GM08714 (cell line): ENCODE data around the gene WDR37.
"Not testable (repeated sequence)": the region's sequence is repeated elsewhere in the genome, so short reads cannot be mapped to it uniquely, and the experiment has no call there.

Experiments used
- H3K4me3 ChIP-seq: fragments of 200-500 bp; sonication (Bioruptor generic); 2 replicates; pipeline ENCODE4 v1.5.1; 2014; ENCODE audit warnings: mild to moderate bottlenecking, low read length, inconsistent platforms
- ZNF274 ChIP-seq: IDR thresholded peaks from 2 replicates; pipeline ENCODE4 v1.6.1; 2012; ENCODE audit warnings: mild to moderate bottlenecking, low read depth, low read length

The WDR37 gene

DNA sequence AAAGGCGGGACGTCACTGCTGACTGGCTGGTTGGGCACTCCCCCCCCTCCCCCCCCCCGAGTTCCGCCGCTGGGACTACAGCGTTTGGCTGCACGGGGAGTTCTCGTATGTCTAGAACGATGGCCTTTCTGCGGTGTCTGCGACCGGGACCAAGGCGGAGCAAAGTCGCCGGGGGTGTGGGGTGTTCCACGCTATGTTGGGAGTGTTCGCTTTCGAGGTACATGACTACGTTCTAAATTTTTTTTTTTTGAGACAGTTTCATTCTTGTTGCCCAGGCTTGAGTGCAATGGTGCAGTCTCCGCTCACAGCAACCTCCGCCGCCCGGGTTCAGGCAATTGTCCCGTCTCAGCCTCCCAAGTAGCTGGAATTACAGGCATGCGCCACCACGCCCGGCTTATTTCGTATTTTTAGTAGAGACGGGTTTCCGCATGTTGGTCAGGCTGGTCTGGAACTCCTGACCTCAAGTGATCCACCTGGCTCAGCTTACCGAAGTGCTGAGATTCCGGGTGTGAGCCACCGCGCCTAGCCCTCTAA lies 6.7 kb upstream of the WDR37 start:
- no peak for TF ChIP-seq ZNF274

DNA sequence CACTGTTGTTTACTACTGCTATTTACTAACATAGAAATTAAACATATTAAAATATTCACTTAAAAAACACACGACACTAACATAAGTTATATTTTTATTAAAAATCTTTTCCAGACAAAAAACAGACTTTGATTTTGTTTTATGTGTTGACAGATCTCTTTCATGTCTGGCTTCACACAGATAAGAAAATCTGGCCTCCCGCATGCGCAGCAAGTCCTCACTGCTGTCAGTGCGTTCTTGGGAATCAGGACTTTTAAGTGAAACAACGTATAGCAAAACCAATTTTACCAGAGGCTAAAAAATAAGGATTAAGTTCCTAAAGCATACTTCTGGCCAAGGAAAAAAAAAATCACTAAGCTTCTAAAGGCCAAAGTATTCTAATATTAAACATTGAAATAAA lies 6.0 kb upstream of the WDR37 start:
- peak overlapping the region; percentile 94 for H3K4me3 ChIP-seq
- TF ChIP-seq ZNF274 = no peak

More for the DNA sequence above, 6.7 kb upstream of the WDR37 start:
- H3K4me3 ChIP-seq = peak overlapping the region; percentile 94

DNA sequence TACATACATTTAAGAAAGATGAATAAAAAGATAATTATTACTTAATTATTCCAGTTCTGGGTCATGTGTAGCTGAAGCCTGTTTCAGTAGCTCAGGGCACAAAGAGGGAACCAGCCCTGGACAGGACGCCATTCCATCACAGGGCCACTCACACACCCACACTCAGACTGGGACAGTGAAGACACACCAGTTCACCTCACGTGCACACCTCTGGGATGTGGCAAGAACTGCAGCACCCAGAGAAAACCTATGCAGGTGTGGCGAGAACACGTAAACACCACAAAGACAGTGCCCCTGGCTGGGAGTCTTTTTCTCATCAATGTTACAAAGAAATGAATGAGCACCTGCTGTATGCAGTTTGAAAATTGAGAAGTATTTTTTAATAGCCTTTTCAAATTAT lies 5.6 kb upstream of the WDR37 start:
- peak overlapping the region; percentile 94 for H3K4me3 ChIP-seq
- no peak for TF ChIP-seq ZNF274

DNA sequence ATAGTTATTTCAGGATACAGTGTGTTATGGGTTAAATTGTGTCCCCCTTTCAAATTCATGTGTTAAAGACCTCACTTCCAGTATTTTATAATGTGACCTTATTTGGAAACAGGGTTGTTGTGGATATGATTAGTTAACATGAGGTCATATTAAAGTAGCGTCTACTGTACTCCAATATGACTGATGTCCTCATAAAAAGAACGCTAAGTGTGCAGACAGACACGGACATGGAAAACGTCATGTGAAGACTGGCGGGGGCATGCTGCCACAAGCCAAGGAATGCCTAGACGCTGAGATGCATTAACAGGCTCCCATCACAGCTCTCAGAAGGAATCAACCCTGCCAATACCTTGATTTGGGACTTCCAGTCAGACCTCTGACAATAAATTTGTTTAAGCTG lies 1.5 kb upstream of the WDR37 start:
- peak overlapping the region; percentile 76 for H3K4me3 ChIP-seq
- no peak for TF ChIP-seq ZNF274

DNA sequence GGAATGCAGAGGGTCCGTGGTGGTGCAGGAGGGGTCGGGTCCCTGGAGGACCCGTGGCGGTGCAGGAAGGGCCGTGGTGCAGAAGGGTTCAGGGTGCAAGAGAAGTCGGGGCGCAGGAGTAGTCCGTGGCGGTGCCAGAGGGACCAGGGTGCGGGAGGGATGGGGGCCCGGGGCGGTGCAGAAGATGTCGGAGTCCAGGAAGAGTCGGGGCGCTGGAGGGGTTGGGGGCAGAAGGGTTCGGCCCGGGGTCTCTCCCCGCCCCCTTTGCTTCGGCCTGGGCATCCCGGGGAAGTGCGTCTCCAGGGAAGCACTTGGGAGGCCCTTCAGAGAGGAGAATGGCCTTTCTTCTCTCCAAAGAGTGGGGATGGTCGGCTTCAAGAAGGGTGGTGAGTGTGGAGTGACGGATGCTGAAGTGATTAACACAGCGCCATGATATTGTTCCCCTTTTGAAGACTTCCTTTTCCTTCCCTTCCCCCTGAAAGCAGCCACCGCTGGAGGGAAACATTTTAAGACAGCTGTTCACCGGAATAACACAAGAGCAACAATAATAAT lies 997 bp downstream of the WDR37 start:
- TF ChIP-seq ZNF274 = no peak
- H3K4me3 ChIP-seq = peak overlapping the region; percentile 76

DNA sequence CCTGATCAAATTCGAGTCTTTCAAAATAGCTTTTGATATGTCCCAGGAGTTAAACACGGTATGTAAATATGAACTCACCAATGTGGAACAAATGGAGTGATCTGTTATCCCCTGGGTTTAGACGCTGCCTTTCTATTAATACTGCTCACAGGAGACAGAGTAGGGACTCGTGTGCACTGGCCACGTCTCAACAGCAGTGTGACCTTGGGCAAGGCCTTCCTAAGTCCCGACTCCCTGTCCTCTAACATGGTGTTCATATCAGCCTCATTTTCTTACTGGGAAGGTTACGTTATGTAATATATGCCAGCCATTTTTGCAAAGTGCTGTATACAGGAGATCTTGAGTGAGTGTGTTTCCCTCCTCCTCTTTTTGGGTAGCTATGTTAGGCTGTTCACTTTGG lies 1.8 kb downstream of the WDR37 start:
- no peak for TF ChIP-seq ZNF274
- H3K4me3 ChIP-seq = peak overlapping the region; percentile 76

DNA sequence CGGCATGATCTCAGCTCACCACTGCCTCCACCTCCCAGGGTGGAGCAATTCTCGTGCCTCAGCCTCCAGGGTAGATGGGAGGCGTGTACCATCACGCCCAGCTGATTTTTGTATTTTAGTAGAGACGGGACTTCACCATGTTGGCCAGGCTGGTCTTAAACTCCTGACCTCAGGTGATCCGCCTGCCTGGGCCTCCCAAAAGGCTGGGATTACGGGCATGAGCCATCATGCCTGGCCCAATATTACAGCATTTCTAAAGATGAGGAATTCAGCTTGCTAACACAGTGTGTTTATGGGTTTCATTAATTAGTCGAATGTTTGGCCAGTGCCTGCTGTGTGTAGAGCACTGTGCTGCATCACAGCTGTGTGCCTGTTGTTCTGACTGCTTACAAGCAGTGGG lies 3.7 kb downstream of the WDR37 start:
- TF ChIP-seq ZNF274 = no peak
- H3K4me3 ChIP-seq = no peak overlapping the region

DNA sequence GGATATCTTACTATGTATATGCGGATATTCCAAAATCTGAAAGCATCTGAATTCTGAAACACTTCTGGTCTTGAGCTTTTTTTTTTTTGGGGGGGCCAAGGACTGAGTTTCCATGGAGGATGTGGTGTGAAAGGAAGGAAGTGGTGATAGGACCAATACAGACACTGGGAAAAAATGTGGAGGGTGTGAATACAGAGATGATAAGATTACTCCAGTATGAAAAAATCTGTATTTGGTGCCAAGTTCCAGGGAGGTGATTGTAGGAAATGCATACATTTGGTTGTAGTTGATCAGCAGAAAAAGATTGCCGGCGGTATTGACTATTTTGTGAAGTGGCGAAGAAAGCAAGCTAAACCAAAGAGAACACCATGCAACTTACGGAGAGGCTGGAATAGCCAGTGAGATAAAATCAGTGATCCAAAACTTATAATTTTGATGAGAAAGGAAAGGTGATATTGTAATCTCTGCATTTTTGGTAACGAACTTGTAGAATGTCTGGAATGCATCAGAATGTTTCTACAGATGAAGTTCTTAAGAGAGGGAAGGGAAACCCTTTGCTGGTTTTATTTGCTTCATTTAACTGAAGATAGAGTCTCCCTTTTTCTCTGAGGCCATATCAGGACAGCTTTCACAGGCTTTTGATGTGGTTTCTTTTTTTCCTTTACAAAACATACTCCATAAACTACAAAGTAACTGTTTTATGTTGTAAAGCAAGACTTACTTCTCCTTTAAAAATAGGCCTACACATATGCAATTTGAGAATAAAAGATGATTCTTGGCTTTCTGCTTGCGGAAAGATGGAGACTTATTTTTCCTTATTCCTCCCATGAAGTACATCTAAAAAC lies 6.0 kb downstream of the WDR37 start:
- no peak overlapping the region for H3K4me3 ChIP-seq

DNA sequence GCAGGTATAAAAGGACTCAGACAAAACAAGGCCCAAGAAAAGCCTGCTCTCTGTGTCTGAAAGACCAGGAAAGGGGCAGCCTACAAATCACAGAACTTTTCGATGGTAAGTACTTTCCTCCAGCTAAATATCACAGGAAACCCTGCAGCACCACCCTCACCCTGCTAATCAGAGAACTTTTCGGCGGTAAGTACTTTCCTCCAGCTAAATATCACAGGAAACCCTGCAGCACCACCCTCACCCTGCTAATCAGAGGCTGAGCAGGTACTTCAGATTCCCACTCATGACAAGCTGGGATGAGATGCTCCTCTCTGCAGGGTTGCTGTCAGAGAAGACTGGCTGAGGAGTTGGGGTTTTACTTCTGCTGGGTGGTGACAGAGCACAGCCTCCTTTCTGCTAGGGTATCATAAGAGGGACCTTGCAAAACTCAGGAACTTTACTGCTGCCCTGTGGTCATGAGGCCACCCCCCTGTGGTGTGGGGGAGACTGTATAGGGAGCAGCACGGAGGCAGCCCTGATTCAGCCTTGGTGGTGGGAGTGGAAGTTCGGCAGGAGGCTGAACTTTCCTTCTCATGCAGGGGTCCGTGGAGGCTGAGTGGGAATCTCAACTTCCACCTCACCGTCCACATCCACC lies 7.2 kb downstream of the WDR37 start:
- H3K4me3 ChIP-seq = no peak overlapping the region
- TF ChIP-seq ZNF274 = no peak

More for the DNA sequence above, 6.0 kb downstream of the WDR37 start:
- no peak for TF ChIP-seq ZNF274

DNA sequence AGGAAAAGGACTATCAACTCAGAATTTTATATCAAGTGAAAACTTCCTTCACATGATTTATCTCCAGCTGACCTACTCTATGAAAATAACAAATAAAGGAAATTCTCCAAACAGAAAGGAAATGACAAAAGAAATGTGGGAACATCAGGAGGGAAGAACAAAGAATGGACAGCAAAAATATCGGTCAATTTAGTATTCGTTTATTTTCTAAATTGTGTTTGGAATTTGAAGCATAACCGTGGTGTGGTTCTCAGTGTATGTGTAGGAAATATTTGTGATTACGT lies 8.7 kb downstream of the WDR37 start:
- no peak overlapping the region for H3K4me3 ChIP-seq
- no peak for TF ChIP-seq ZNF274

DNA sequence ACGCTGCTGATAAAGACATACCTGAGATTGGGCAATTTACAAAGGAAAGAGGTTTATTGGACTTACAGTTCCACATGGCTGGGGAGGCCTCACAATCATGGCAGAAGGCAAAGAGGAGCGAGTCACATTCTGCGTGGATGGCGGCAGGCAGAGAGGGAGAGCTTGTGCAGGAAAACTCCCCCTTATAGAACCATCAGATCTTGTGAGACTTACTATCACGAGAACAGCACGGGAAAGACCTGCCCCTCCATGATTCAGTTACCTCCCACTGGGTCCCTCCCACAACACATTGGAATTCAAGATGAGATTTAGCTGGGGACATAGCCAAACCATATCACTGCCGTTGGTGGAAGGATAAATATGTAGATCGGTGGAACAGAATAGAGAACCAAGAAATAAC lies 10.5 kb downstream of the WDR37 start:
- H3K4me3 ChIP-seq = not testable (repeated sequence)

DNA sequence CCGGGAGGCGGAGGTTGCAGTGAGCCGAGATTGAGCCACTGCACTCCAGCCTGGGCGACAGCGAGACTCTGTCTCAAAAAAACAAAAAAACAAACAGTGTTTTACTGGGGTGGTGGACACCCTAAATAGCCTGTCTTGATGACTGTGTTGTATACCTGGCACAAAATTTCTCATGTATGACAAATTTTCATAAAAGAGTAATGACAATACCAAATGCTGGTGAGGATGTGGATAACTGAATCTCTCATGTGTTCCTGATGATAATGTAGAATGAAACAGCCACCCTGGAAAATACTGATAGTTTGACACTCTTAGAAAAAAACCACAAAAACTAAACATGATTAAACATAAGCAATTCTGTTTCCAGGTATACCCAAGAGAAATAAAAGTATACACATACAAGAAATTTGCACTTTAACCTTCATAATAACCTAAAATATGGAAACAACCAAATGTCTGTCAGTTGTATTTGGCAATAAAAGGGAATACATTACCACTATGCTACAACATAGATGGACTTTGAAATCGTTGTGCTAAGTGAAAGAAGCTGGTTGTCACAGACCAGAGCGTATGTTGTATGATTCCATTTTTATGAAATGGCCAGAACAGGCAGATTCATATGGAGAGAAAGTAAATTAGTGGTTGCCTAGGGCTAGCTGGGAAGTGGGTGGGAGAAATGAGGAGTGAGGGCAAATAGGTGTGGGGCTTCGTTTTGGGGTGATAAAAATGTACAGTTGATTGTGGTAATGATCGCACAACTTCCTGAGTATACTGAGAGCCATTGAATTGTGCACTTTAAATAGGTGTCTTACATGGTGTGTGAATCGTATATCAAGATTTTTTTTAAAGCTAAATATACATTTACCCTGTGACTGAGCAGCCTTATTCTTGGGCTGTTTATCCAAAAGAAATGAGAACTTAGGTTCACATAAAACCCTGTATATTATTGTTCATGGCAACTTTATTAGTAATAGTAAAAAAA lies 12.5 kb downstream of the WDR37 start:
- H3K4me3 ChIP-seq = no peak overlapping the region
- TF ChIP-seq ZNF274 = no peak

DNA sequence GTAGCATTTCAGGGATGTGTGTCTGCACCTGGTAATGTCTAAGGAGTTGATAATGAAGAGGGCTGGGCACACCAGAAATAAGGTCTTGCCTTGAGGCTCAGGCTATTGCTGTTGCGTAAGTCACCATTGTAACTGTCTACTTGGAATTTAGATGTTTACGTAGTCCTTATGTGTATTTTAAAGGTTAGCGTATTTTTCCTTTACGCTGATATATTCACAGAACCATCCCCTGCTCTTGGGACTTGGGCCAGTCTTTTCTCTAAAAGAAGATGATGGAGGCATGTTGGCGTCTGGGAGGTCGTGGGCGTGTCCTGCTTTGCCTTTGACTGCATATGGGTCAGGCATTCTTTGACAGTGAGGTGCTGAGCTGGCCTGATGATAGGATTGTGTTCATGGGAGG lies 14.7 kb downstream of the WDR37 start:
- H3K4me3 ChIP-seq = no peak overlapping the region
- TF ChIP-seq ZNF274 = no peak

DNA sequence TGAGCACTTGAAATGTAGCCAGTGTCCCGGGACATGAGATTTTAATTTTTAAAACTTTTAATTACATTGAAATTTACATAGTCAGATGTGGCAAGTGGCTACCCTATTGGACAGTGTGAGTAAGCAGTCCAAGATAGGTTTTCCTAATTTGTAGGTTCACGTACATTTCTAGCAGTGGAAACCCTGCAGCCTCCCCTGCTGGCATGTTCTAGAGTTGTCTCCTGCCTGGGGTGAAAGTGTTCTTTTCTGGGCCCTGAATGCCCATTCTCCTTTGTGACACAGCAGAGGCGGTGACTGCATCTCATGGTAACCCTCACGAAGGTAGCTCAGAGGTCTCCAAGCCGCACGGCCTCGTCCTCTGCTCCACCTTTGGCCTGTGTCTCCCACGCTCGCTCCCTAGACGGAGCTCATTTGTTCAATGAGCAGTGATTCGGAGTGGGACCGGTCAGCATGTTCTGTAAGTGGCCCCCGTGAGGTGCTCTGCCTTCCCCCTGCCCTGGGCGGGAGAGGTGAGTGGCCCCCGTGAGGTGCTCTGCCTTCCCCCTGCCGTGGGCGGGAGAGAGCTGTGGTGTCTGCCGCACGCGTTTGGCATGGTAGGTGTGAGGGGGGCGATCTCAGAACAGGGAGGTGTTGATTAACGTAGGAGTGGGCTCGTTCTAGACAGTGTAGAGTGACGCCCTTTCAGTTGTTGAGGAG lies 18.0 kb downstream of the WDR37 start:
- H3K4me3 ChIP-seq = no peak overlapping the region
- no peak for TF ChIP-seq ZNF274
